Gastroesophageal sphincter (tissue), 4 donors: Measurements from ENCODE around the gene NAA35. TPM values are rescaled to one million over a fixed set of nuclear protein-coding genes. Genes with fewer than 3 reads are reported as not detected.
A peak's percentile ranks its signal among the peaks of the same experiment; 100 is the strongest.

Source experiments
- ATAC-seq: fragments of 150-250 bp; one replicate; pipeline ENCODE4 v1.9.1; 2016; ENCODE audit warnings: mild to moderate bottlenecking, moderate library complexity
- H3K27ac ChIP-seq, 4 donors: fragments of 200-600 bp; sonication (generic) in 3 of 4; 1 replicate in 3 of 4; 2 replicates in 1 of 4; pipeline ENCODE4 v1.5.1; 2016 to 2019
- H3K27me3 ChIP-seq: fragments of 200-600 bp; sonication (generic); one replicate; pipeline ENCODE4 v1.5.1; 2019
- H3K36me3 ChIP-seq, 2 donors: fragments of 200-600 bp; sonication (generic); one replicate each; pipeline ENCODE4 v1.5.1; 2019; ENCODE audit warnings: control low read depth in 1 of 2
- H3K4me1 ChIP-seq, 3 donors: fragments of 200-600 bp; sonication (generic); 1 replicate in 2 of 3; 2 replicates in 1 of 3; pipeline ENCODE4 v1.5.1; 2016 to 2019; ENCODE audit warnings: control low read depth in 2 of 3
- H3K4me3 ChIP-seq, 2 donors: fragments of 200-600 bp; sonication (generic); one replicate each; pipeline ENCODE4 v1.5.1; 2019; ENCODE audit warnings: mild to moderate bottlenecking in 1 of 2, moderate library complexity in 1 of 2
- H3K9me3 ChIP-seq, 3 donors: fragments of 200-600 bp; sonication (generic); one replicate each; pipeline ENCODE4 v1.5.1; 2017 to 2019; ENCODE audit warnings: control low read depth in 2 of 3
- EP300 ChIP-seq: sonication (generic); formaldehyde crosslinking; IDR thresholded peaks from one replicate; pipeline ENCODE4 v1.6.1; 2017; ENCODE audit warnings: antibody characterized with exemption, mild to moderate bottlenecking
- POLR2A ChIP-seq, 2 donors: fragments of 450-650 bp; IDR thresholded peaks; one replicate each; pipeline ENCODE4 v1.6.1; 2017; ENCODE audit warnings: antibody characterized with exemption in 2 of 2, mild to moderate bottlenecking in 2 of 2, moderate library complexity in 1 of 2
- POLR2AphosphoS5 ChIP-seq: sonication (generic); formaldehyde crosslinking; IDR thresholded peaks from one replicate; pipeline ENCODE4 v1.6.1; 2017; ENCODE audit warnings: antibody characterized with exemption
- WGBS, 2 donors: methylation state at CpG; one replicate each; pipeline ENCODE4 v1.1.5; 2018; ENCODE audit warnings: low coverage in 1 of 2; 5-methylcytosine and 5-hydroxymethylcytosine counted together
- total RNA-seq, 4 donors: library from RNA; depleted of rRNA; stranded (reverse); fragments of >200 nt; gene quantifications; one replicate each; pipeline ENCODE4 v1.1.0, GENCODE V29; 2016
- TF ChIP-seq, protein P1 (sequence below), 4 experiments: fragments of 200-600 bp in 2 of 4; fragments of 450-650 bp in 2 of 4; sonication (generic) in 1 of 4; IDR thresholded peaks; one replicate each; pipeline ENCODE4 v1.5.1; 2017 to 2019; ENCODE audit warnings: antibody characterized with exemption in 4 of 4, mild to moderate bottlenecking in 2 of 4, moderate library complexity in 2 of 4

Gene NAA35
- total RNA-seq, 4 donors from 2014 or later: 20.0 to 23.7 (median 23.4) TPM

DNA sequence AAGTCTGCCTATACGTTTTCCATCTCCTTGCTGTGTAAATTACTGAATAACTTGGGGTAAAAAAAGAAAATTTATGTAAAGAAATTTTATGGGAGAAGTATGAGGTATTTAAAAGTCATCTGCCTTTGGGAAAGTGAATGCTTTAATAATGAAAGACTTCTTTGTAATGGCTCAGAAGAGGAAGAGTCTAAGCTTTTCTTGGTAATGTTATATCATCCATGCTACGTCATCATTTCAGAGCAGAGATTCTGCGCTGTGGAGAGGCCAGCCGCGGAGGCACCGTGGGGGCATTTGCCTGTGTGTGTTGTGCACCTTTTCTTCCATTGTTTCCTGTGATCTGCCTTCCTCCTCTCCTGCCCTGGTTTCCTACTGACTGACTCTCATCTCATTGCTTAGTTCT is 80.2 kb downstream of the NAA35 start:
- no peak for TF ChIP-seq POLR2AphosphoS5
- TF ChIP-seq, protein P1, sequence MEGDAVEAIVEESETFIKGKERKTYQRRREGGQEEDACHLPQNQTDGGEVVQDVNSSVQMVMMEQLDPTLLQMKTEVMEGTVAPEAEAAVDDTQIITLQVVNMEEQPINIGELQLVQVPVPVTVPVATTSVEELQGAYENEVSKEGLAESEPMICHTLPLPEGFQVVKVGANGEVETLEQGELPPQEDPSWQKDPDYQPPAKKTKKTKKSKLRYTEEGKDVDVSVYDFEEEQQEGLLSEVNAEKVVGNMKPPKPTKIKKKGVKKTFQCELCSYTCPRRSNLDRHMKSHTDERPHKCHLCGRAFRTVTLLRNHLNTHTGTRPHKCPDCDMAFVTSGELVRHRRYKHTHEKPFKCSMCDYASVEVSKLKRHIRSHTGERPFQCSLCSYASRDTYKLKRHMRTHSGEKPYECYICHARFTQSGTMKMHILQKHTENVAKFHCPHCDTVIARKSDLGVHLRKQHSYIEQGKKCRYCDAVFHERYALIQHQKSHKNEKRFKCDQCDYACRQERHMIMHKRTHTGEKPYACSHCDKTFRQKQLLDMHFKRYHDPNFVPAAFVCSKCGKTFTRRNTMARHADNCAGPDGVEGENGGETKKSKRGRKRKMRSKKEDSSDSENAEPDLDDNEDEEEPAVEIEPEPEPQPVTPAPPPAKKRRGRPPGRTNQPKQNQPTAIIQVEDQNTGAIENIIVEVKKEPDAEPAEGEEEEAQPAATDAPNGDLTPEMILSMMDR (IDR thresholded peaks at IDR 0.05): no peak
- no peak for TF ChIP-seq EP300
- TF ChIP-seq POLR2A (IDR thresholded peaks at IDR 0.05): no peak
- Histone ChIP-seq H3K4me1 (no peaks in the 10 kb centered on the region), H3K27me3 (no peaks in the 10 kb centered on the region), H3K36me3 (peaks cover 9 to 89% of the 10 kb centered on the region in 2 donors), H3K9me3 (no peaks in the 10 kb centered on the region), H3K27ac (no peak overlapping the region), H3K4me3 (no peak overlapping the region)
- 69 to 77% methylated on average over 6 of the region's 6 CpGs for WGBS, 2 donors
- ATAC-seq: no peak

DNA sequence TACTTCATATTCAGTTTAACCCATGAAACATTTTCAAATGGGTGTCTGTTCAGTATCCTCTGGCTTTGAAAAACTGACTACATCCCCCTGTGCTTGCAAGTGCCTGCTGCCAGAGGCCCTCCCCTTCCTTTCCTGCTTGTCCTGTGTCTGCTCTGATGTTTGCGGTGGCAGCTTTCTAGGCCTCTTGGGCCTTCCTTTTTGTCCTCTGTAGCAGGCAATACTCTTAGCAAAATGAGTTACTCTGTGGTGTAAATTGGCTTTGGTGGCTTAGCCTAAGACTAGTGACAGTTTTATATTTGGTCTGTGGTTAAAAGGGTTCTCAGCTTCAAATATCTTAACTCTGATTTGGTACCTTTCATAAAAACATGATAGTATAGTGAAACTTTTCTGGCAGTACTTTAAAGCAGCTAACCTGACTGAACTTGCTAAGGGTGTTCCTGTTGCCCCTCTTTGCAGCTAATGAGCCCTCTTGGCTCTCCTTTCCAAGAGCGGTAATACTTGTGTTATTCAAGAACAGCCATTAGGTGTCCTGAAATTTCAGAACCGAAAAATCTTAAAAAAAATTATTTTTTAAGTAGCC is 81.8 kb downstream of the NAA35 start:
- Histone ChIP-seq H3K27ac (no peak overlapping the region), H3K4me1 (no peaks in the 10 kb centered on the region), H3K36me3 (peaks cover 6 to 89% of the 10 kb centered on the region in 2 donors), H3K9me3 (no peaks in the 10 kb centered on the region), H3K4me3 (no peak overlapping the region), H3K27me3 (no peaks in the 10 kb centered on the region)
- ATAC-seq: no peak
- TF ChIP-seq EP300 (no peak), POLR2A (IDR thresholded peaks at IDR 0.05) (no peak), POLR2AphosphoS5 (no peak)
- TF ChIP-seq, protein P1 (IDR thresholded peaks at IDR 0.05): no peak
- WGBS, 2 donors: 50 to 55% methylated on average over 2 to 3 of the region's 3 CpGs

DNA sequence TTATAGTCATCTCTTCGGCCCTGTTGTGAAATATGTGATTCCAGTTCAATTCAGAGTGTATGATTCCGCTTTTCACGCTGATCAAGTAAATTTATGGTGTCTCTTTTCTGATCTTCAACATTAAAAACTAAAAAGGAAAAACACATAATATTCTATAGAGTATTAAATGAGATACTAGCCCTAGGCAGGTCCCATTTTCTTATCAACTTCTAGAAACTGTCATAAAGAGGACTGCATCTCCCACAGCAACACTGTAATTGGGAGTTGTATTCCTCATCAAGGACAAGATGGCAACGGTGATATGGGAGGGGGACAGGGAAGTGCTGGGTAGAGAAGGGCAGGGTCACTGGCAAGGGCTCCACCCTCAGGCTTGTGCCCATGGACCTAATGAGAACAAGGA is 86.8 kb downstream of the NAA35 start:
- H3K4me3 ChIP-seq: no peak overlapping the region
- no peak for ATAC-seq
- WGBS, 2 donors: 83 to 91% methylated on average over 3 to 4 of the region's 4 CpGs
- no peaks in the 10 kb centered on the region for H3K4me1 ChIP-seq
- H3K27ac ChIP-seq: no peak overlapping the region
- TF ChIP-seq EP300: no peak
- no peak for TF ChIP-seq POLR2A (IDR thresholded peaks at IDR 0.05)
- TF ChIP-seq, protein P1 (IDR thresholded peaks at IDR 0.05): no peak
- TF ChIP-seq POLR2AphosphoS5: no peak
- H3K27me3 ChIP-seq: no peaks in the 10 kb centered on the region
- H3K36me3 ChIP-seq: peaks cover 0 to 75% of the 10 kb centered on the region in 2 donors
- H3K9me3 ChIP-seq: no peaks in the 10 kb centered on the region

DNA sequence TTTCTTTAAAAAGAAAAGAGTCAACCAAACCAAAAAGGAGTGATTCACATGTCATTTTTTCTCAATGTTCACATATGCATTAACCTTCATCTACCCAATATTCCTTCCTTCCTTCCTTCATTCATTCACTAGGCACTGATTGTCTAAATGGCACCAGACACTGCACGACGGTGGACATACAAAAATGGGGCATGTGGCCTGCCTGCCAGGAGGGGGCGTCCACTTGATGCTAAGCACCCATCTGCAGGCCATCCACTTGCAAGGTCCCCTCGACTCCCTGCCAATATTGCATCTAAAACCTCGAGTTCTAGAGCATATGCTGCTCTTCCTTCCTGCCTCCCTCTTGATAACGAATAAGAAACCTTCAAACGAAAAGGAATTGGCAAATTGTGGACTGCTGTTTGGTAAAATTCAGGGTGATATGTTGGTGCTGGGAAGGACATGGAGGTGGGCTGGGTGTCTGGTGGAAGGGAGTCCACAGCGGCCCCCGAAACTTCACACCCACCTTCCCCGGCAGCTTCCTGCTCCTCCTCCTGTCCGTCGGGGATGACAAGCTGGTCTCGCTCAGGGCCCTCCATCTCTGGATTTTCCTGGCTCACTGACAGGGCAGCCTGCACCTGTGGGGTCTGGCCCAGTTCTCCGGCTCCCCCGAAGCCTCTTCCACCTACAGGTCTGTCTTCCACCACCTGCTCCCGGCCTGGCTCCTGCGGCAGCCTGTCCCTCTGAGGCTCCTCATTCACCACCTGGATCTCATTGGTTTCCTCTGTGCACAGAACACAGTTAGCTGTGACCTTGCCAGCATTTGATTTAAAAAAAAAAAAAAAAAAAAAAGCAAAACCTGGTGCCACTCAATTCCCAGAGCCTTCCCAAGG is 94.2 kb downstream of the NAA35 start:
- no peak overlapping the region for H3K4me3 ChIP-seq
- H3K4me1 ChIP-seq: no peaks in the 10 kb centered on the region
- TF ChIP-seq POLR2AphosphoS5: no peak
- TF ChIP-seq, protein P1 (IDR thresholded peaks at IDR 0.05): peak in 1 of 4 experiments; percentile 24
- 67 to 73% methylated on average over 9 of the region's 17 CpGs for WGBS, 2 donors
- ATAC-seq: no peak
- no peaks in the 10 kb centered on the region for H3K9me3 ChIP-seq
- peaks cover 0 to 41% of the 10 kb centered on the region in 2 donors for H3K36me3 ChIP-seq
- H3K27me3 ChIP-seq: no peaks in the 10 kb centered on the region
- no peak overlapping the region for H3K27ac ChIP-seq
